Skeletal muscle tissue (tissue), 4 donors: Measurements from ENCODE around the gene FALEC. TPM values are rescaled to one million over a fixed set of nuclear protein-coding genes. Genes with fewer than 3 reads are reported as not detected.

ENCODE experiments used
- H3K27ac ChIP-seq: one replicate; pipeline ENCODE4 v1.7.0; 2013; ENCODE audit warnings: mild to moderate bottlenecking, low read depth, low read length, inconsistent platforms
- H3K27me3 ChIP-seq, 3 donors: one replicate each; pipeline ENCODE4 v1.7.0; 2013; ENCODE audit warnings: low read length in 3 of 3; ENCODE audit not compliant: control insufficient read depth in 3 of 3, insufficient read depth in 3 of 3
- H3K36me3 ChIP-seq, 3 donors: one replicate each; pipeline ENCODE4 v1.7.0; 2013; ENCODE audit warnings: low read length in 3 of 3; ENCODE audit not compliant: control insufficient read depth in 3 of 3, insufficient read depth in 3 of 3
- H3K4me1 ChIP-seq, 3 donors: one replicate each; pipeline ENCODE4 v1.7.0; 2013; ENCODE audit warnings: low read length in 3 of 3, mild to moderate bottlenecking in 3 of 3; ENCODE audit not compliant: control insufficient read depth in 3 of 3, insufficient read depth in 3 of 3
- H3K4me3 ChIP-seq, 3 donors: one replicate each; pipeline ENCODE4 v1.7.0; 2013; ENCODE audit warnings: low read length in 3 of 3
- H3K9ac ChIP-seq, 3 donors: one replicate each; pipeline ENCODE4 v1.7.0; 2013; ENCODE audit warnings: low read length in 3 of 3, mild to moderate bottlenecking in 3 of 3, moderate library complexity in 2 of 3, low read depth in 1 of 3
- H3K9me3 ChIP-seq, 3 donors: one replicate each; pipeline ENCODE4 v1.7.0; 2013; ENCODE audit warnings: low read length in 3 of 3; ENCODE audit not compliant: control insufficient read depth in 3 of 3
- total RNA-seq: library from RNA; depleted of rRNA; stranded (reverse); fragments of >200 nt; gene quantifications from one replicate; pipeline ENCODE4 v1.2.3, GENCODE V29; 2014
- donor health status: Osteomylitis.

Gene FALEC
- total RNA-seq, 1 donor from 2014 or later: not detected

- no peaks in the 10 kb centered on the region for H3K36me3 ChIP-seq
- H3K9me3 ChIP-seq: no peaks in the 10 kb centered on the region
- H3K4me3 ChIP-seq: no peak overlapping the region
- no peak overlapping the region for H3K27ac ChIP-seq
- no peak overlapping the region for H3K9ac ChIP-seq
- no peaks in the 10 kb centered on the region for H3K27me3 ChIP-seq
- H3K4me1 ChIP-seq: peaks cover 21 to 31% (median 24%) of the 10 kb centered on the region in 3 donors
These were observed 35.6 kb upstream of the FALEC start for GRCh38 chr1:150479927-150480352.

- H3K4me3 ChIP-seq: no peak overlapping the region
- H3K4me1 ChIP-seq: peaks cover 6 to 13% (median 7%) of the 10 kb centered on the region in 3 donors
- peaks cover 4 to 9% (median 7%) of the 10 kb centered on the region in 3 donors for H3K36me3 ChIP-seq
- H3K9ac ChIP-seq: no peak overlapping the region
- no peaks in the 10 kb centered on the region for H3K9me3 ChIP-seq
- H3K27ac ChIP-seq: no peak overlapping the region
- no peaks in the 10 kb centered on the region for H3K27me3 ChIP-seq
These were observed 31.1 kb upstream of the FALEC start for GRCh38 chr1:150484431-150484830.

- H3K27me3 ChIP-seq: no peaks in the 10 kb centered on the region
- no peak overlapping the region for H3K27ac ChIP-seq
- peaks cover 6 to 13% (median 7%) of the 10 kb centered on the region in 3 donors for H3K4me1 ChIP-seq
- H3K36me3 ChIP-seq: peaks cover 5 to 12% (median 12%) of the 10 kb centered on the region in 3 donors
- peak overlapping the region in 1 of 3 donors; percentile 19 for H3K9ac ChIP-seq
- no peak overlapping the region for H3K4me3 ChIP-seq
- H3K9me3 ChIP-seq: no peaks in the 10 kb centered on the region
These were observed 30.7 kb upstream of the FALEC start for GRCh38 chr1:150484861-150485260.

GRCh38 chr1:150486966-150487762, 28.4 kb upstream of the FALEC start, which contains the start of gene TARS2:
TARS2 (plus strand) TSS chr1:150487419; CDS start chr1:150487451, 32 bp downstream.
- Histone ChIP-seq H3K27me3 (no peaks in the 10 kb centered on the region), H3K4me3 (peak within 1 kb of the TSS; percentile 88 to 96 (median 88)), H3K9me3 (no peaks in the 10 kb centered on the region), H3K36me3 (peaks cover 14 to 29% (median 25%) of the 10 kb centered on the region in 3 donors), H3K9ac (peak within 1 kb of the TSS; percentile 84 to 98 (median 94)), H3K4me1 (peaks cover 6 to 13% (median 7%) of the 10 kb centered on the region in 3 donors), H3K27ac (peak within 1 kb of the TSS; percentile 61)

GRCh38 chr1:150487763-150488115, 27.8 kb upstream of the FALEC start:
- no peaks in the 10 kb centered on the region for H3K27me3 ChIP-seq
- H3K4me1 ChIP-seq: peaks cover 6 to 13% (median 7%) of the 10 kb centered on the region in 3 donors
- H3K4me3 ChIP-seq: peak overlapping the region; percentile 88 to 96 (median 88)
- H3K36me3 ChIP-seq: peaks cover 16 to 34% (median 28%) of the 10 kb centered on the region in 3 donors
- H3K9ac ChIP-seq: peak overlapping the region; percentile 84 to 98 (median 94)
- H3K9me3 ChIP-seq: no peaks in the 10 kb centered on the region
- peak overlapping the region; percentile 61 for H3K27ac ChIP-seq

- Histone ChIP-seq H3K4me3 (no peak overlapping the region), H3K36me3 (peaks cover 35 to 62% (median 49%) of the 10 kb centered on the region in 3 donors)
These were observed 22.4 kb upstream of the FALEC start for GRCh38 chr1:150493175-150493574.

GRCh38 chr1:150498342-150498741, 17.2 kb upstream of the FALEC start:
- H3K9me3 ChIP-seq: no peaks in the 10 kb centered on the region
- H3K27me3 ChIP-seq: no peaks in the 10 kb centered on the region
- no peak overlapping the region for H3K4me3 ChIP-seq
- H3K27ac ChIP-seq: no peak overlapping the region
- H3K36me3 ChIP-seq: peaks cover 32 to 42% (median 41%) of the 10 kb centered on the region in 3 donors
- no peak overlapping the region for H3K9ac ChIP-seq
- no peaks in the 10 kb centered on the region for H3K4me1 ChIP-seq

More at GRCh38 chr1:150493175-150493574, 22.4 kb upstream of the FALEC start:
- H3K9ac ChIP-seq: no peak overlapping the region
- peaks cover under 1 to 7% (median 2%) of the 10 kb centered on the region in 3 donors for H3K4me1 ChIP-seq
- no peak overlapping the region for H3K27ac ChIP-seq
- H3K9me3 ChIP-seq: no peaks in the 10 kb centered on the region
- H3K27me3 ChIP-seq: no peaks in the 10 kb centered on the region

- Histone ChIP-seq H3K4me1 (peaks cover 3 to 14% (median 13%) of the 10 kb centered on the region in 3 donors), H3K36me3 (peaks cover 36 to 38% (median 38%) of the 10 kb centered on the region in 3 donors)
These were observed 10.1 kb upstream of the FALEC start for GRCh38 chr1:150505431-150505830.

GRCh38 chr1:150507912-150508864, 7.4 kb upstream of the FALEC start, which contains the start of gene ECM1:
ECM1 (plus strand) TSS chr1:150508109; CDS start chr1:150508210, 101 bp downstream.
- no peaks in the 10 kb centered on the region for H3K9me3 ChIP-seq
- peak within 1 kb of the TSS; percentile 58 for H3K27ac ChIP-seq
- H3K4me1 ChIP-seq: peaks cover 3 to 14% (median 13%) of the 10 kb centered on the region in 3 donors
- no peaks in the 10 kb centered on the region for H3K27me3 ChIP-seq
- peak within 1 kb of the TSS; percentile 24 to 70 (median 69) for H3K9ac ChIP-seq
- peak within 1 kb of the TSS in 2 of 3 donors; percentile 57 to 67 for H3K4me3 ChIP-seq
- H3K36me3 ChIP-seq: peaks cover 40 to 52% (median 51%) of the 10 kb centered on the region in 3 donors

More at GRCh38 chr1:150505431-150505830, 10.1 kb upstream of the FALEC start:
- Histone ChIP-seq H3K9ac (no peak overlapping the region), H3K27ac (no peak overlapping the region), H3K9me3 (no peaks in the 10 kb centered on the region), H3K4me3 (no peak overlapping the region), H3K27me3 (no peaks in the 10 kb centered on the region)
